OCI-M1 (cell line): ENCODE measurements around the gene ADISSP.
A peak's percentile ranks its signal among the peaks of the same experiment; 100 is the strongest.

Experiments used
- DNase-seq: peaks from one replicate; lab custom pipeline; 2025; lab: John Stamatoyannopoulos, UW

Gene ADISSP

GRCh38 chr20:3767427-3768341 is at the start of gene ADISSP:
TSS of gene ADISSP (minus strand) at chr20:3767753. CDS start at chr20:3760100, 7,653 bp downstream.
- DNase-seq: peak; percentile 99

GRCh38 chr20:3815703-3816315 is 48.3 kb upstream of the ADISSP start:
- DNase-seq: no peak

GRCh38 chr20:3814928-3815495 is 47.5 kb upstream of the ADISSP start:
- no peak for DNase-seq

- no peak for DNase-seq
These were observed 46.5 kb upstream of the ADISSP start for GRCh38 chr20:3813848-3814581.

GRCh38 chr20:3812975-3813847 is 45.7 kb upstream of the ADISSP start:
- no peak for DNase-seq

- no peak for DNase-seq
These were observed 44.7 kb upstream of the ADISSP start for GRCh38 chr20:3812259-3812681.

- DNase-seq: peak; percentile 91
These were observed 44.1 kb upstream of the ADISSP start for GRCh38 chr20:3811467-3812258.

- no peak for DNase-seq
These were observed 41.0 kb upstream of the ADISSP start for GRCh38 chr20:3808544-3808943.

GRCh38 chr20:3804781-3805180 is 37.2 kb upstream of the ADISSP start:
- no peak for DNase-seq

GRCh38 chr20:3804254-3804751 is 36.8 kb upstream of the ADISSP start:
- DNase-seq: no peak

- DNase-seq: no peak
These were observed 36.3 kb upstream of the ADISSP start for GRCh38 chr20:3803854-3804253.

- no peak for DNase-seq
These were observed 35.7 kb upstream of the ADISSP start for GRCh38 chr20:3803289-3803688.

- no peak for DNase-seq
These were observed 35.1 kb upstream of the ADISSP start for GRCh38 chr20:3802524-3803239.

- DNase-seq: no peak
These were observed 34.3 kb upstream of the ADISSP start for GRCh38 chr20:3801846-3802245.

- no peak for DNase-seq
These were observed 33.7 kb upstream of the ADISSP start for GRCh38 chr20:3801299-3801698.

- DNase-seq: no peak
These were observed 33.3 kb upstream of the ADISSP start for GRCh38 chr20:3800878-3801260.

GRCh38 chr20:3800256-3800877 is 32.8 kb upstream of the ADISSP start:
- DNase-seq: no peak

- DNase-seq: no peak
These were observed 31.3 kb upstream of the ADISSP start for GRCh38 chr20:3798908-3799248.

- no peak for DNase-seq
These were observed 30.8 kb upstream of the ADISSP start for GRCh38 chr20:3798373-3798768.
